H9 (cell line): ENCODE results near the gene CRPPA. TPM values are rescaled to one million over a fixed set of nuclear protein-coding genes. Genes with fewer than 3 reads are reported as not detected.

ENCODE experiments used
- DNase-seq: peaks from one replicate; pipeline ENCODE4 v3.0.0-alpha.2; 2017
- H2AFZ ChIP-seq: one replicate; pipeline ENCODE4 v1.6.1; 2013; ENCODE audit warnings: mild to moderate bottlenecking, low read length, control low read depth, moderate library complexity
- H2AK5ac ChIP-seq: 2 replicates; pipeline ENCODE4 v1.6.1; 2013; ENCODE audit warnings: low read length, control low read depth, mixed read lengths; ENCODE audit not compliant: insufficient read length
- H2BK120ac ChIP-seq: one replicate; pipeline ENCODE4 v1.6.1; 2013; ENCODE audit warnings: low read depth, mild to moderate bottlenecking, low read length, control low read depth, inconsistent platforms; ENCODE audit not compliant: poor library complexity, severe bottlenecking
- H2BK12ac ChIP-seq: 2 replicates; pipeline ENCODE4 v1.6.1; 2013; ENCODE audit warnings: low read length, control low read depth, mixed read lengths, low read depth; ENCODE audit not compliant: insufficient read length
- H2BK15ac ChIP-seq: 2 replicates; pipeline ENCODE4 v1.6.1; 2013; ENCODE audit warnings: low read depth, low read length, control low read depth
- H2BK20ac ChIP-seq: one replicate; pipeline ENCODE4 v1.6.1; 2013; ENCODE audit warnings: low read depth, mild to moderate bottlenecking, low read length, control low read depth, inconsistent platforms; ENCODE audit not compliant: poor library complexity, severe bottlenecking
- H2BK5ac ChIP-seq: 2 replicates; pipeline ENCODE4 v1.6.1; 2013; ENCODE audit warnings: low read length, control low read depth, mixed read lengths; ENCODE audit not compliant: insufficient read length
- H3K14ac ChIP-seq: 2 replicates; pipeline ENCODE4 v1.6.1; 2013; ENCODE audit warnings: low read length, control low read depth; ENCODE audit not compliant: insufficient read depth
- H3K18ac ChIP-seq: 2 replicates; pipeline ENCODE4 v1.6.1; 2013; ENCODE audit warnings: low read depth, mild to moderate bottlenecking, mixed read lengths, low read length, control low read depth; ENCODE audit not compliant: insufficient read length
- H3K23ac ChIP-seq: 2 replicates; pipeline ENCODE4 v1.6.1; 2013; ENCODE audit warnings: low read length, control low read depth, mixed read lengths, low read depth; ENCODE audit not compliant: insufficient read length
- H3K23me2 ChIP-seq: 2 replicates; pipeline ENCODE4 v1.6.1; 2013; ENCODE audit warnings: low read depth, mild to moderate bottlenecking, mixed read lengths, low read length, control low read depth; ENCODE audit not compliant: insufficient read length, poor library complexity, severe bottlenecking
- H3K27ac ChIP-seq: 2 replicates; pipeline ENCODE4 v1.5.1; 2013; ENCODE audit warnings: low read length, control low read depth, mixed read lengths, low read depth; ENCODE audit not compliant: insufficient read length
- H3K27me3 ChIP-seq: 2 replicates; pipeline ENCODE4 v1.6.1; 2013; ENCODE audit warnings: low read length, control low read depth, inconsistent platforms; ENCODE audit not compliant: insufficient read depth
- H3K4ac ChIP-seq: 2 replicates; pipeline ENCODE4 v1.6.1; 2013; ENCODE audit warnings: low read depth, mild to moderate bottlenecking, control low read depth, inconsistent platforms, low read length, moderate library complexity
- H3K4me1 ChIP-seq: 2 replicates; pipeline ENCODE4 v1.6.1; 2013; ENCODE audit warnings: low read length, control low read depth, inconsistent platforms; ENCODE audit not compliant: insufficient read depth
- H3K4me2 ChIP-seq: 2 replicates; pipeline ENCODE4 v1.6.1; 2013; ENCODE audit warnings: low read length, control low read depth, mixed read lengths; ENCODE audit not compliant: insufficient read length, insufficient read depth
- H3K56ac ChIP-seq: 2 replicates; pipeline ENCODE4 v1.6.1; 2013; ENCODE audit warnings: low read depth, mild to moderate bottlenecking, mixed read lengths, low read length, control low read depth; ENCODE audit not compliant: insufficient read length
- H3K79me1 ChIP-seq: 2 replicates; pipeline ENCODE4 v1.6.1; 2013; ENCODE audit warnings: low read depth, mild to moderate bottlenecking, moderate library complexity, low read length, control low read depth, inconsistent platforms; ENCODE audit not compliant: insufficient read depth, poor library complexity, severe bottlenecking
- H3K79me2 ChIP-seq: 2 replicates; pipeline ENCODE4 v1.6.1; 2013; ENCODE audit warnings: low read length, control low read depth, inconsistent platforms; ENCODE audit not compliant: insufficient read depth
- H3K9ac ChIP-seq: 2 replicates; pipeline ENCODE4 v1.6.1; 2013; ENCODE audit warnings: low read length, control low read depth, mixed read lengths; ENCODE audit not compliant: insufficient read length; ENCODE audit errors: extremely low read depth
- H3K9me3 ChIP-seq: one replicate; pipeline ENCODE4 v1.6.1; 2013; ENCODE audit warnings: low read depth, low read length, inconsistent platforms; ENCODE audit not compliant: control insufficient read depth
- H3T11ph ChIP-seq: one replicate; pipeline ENCODE4 v1.6.1; 2013; ENCODE audit warnings: mild to moderate bottlenecking, low read length, control low read depth, inconsistent platforms
- H4K20me1 ChIP-seq: one replicate; pipeline ENCODE4 v1.6.1; 2013; ENCODE audit not compliant: control insufficient read depth, insufficient read length, insufficient read depth
- H4K5ac ChIP-seq: 2 replicates; pipeline ENCODE4 v1.6.1; 2013; ENCODE audit warnings: low read depth, mild to moderate bottlenecking, mixed read lengths, low read length, control low read depth; ENCODE audit not compliant: insufficient read length
- H4K8ac ChIP-seq: replicated peaks from 2 replicates; pipeline ENCODE4 v1.6.1; 2013; ENCODE audit warnings: low read length, control low read depth, mixed read lengths, low read depth; ENCODE audit not compliant: insufficient read length
- H4K91ac ChIP-seq: 2 replicates; pipeline ENCODE4 v1.6.1; 2013; ENCODE audit warnings: low read depth, mild to moderate bottlenecking, moderate library complexity, mixed read lengths, low read length, control low read depth; ENCODE audit not compliant: insufficient read length
- H3K27ac Mint-ChIP-seq, 3 experiments: 2 replicates in 2 of 3; 3 replicates in 1 of 3; pipeline ENCODE4 v1.8.0; 2020 to 2021; ENCODE audit warnings: mixed read lengths in 3 of 3, mild to moderate bottlenecking in 1 of 3, moderate library complexity in 1 of 3
- H3K27me3 Mint-ChIP-seq: 2 replicates; pipeline ENCODE4 v1.8.0; 2021; ENCODE audit warnings: low read depth, mild to moderate bottlenecking, moderate library complexity, mixed read lengths
- H3K36me3 Mint-ChIP-seq, 3 experiments: 2 replicates in 2 of 3; 3 replicates in 1 of 3; pipeline ENCODE4 v1.8.0; 2020 to 2021; ENCODE audit warnings: low read depth in 3 of 3, mixed read lengths in 3 of 3; ENCODE audit not compliant: insufficient read depth in 1 of 3
- H3K4me1 Mint-ChIP-seq, 2 experiments: 2 replicates each; pipeline ENCODE4 v1.8.0; 2020; ENCODE audit warnings: mixed read lengths in 2 of 2
- H3K4me3 Mint-ChIP-seq, 2 experiments: 2 replicates in 1 of 2; 3 replicates in 1 of 2; pipeline ENCODE4 v1.8.0; 2020 to 2021; ENCODE audit warnings: mild to moderate bottlenecking in 2 of 2, mixed read lengths in 2 of 2, moderate library complexity in 1 of 2
- H3K9me3 Mint-ChIP-seq, 2 experiments: 2 replicates in 1 of 2; 3 replicates in 1 of 2; pipeline ENCODE4 v1.8.0; 2020; ENCODE audit warnings: mild to moderate bottlenecking in 2 of 2, mixed read lengths in 2 of 2, moderate library complexity in 1 of 2
- CTCF ChIP-seq: fragments of 200-600 bp; sonication (generic); conservative IDR thresholded peaks from 3 replicates; pipeline ENCODE4 v1.8.0; 2021; ENCODE audit warnings: antibody characterized with exemption, mild to moderate bottlenecking
- WGBS: extraction: QIAGEN DNeasy Blood & Tissue Kit; methylation state at CpG from one replicate; pipeline ENCODE4 v1.1.7; 2013; ENCODE audit warnings: missing lambda C conversion rate, low lambda C conversion rate, mixed read lengths; ENCODE audit not compliant: insufficient read length; ENCODE audit errors: extremely low coverage; 5-methylcytosine and 5-hydroxymethylcytosine counted together
- total RNA-seq: library from RNA; stranded (reverse); gene quantifications from 2 replicates; pipeline ENCODE4 v1.2.1, GENCODE V29; 2021

Gene CRPPA
- total RNA-seq, 1 experiment from 2014 or later: 1.9 TPM

DNA sequence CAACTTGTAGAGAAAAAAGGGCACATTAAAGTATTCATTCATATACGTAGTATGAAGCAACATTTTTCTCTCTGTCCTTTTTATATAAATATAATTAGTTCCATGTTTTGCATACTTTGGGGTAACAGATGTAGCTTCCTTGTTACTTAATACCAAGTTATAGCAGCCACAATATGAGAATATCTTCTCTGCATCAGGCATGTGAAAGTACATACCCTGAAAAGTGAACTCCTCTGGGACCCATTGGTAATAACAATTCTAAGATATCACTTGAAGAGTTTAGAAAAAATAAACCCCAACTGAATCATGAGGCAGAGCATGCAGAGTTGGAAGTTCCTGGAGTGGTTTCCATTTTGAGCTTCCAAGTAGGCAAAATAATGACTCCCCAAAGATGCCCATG, 2.4 kb upstream of the CRPPA start:
- Histone ChIP-seq H3K14ac (no peak overlapping the region), H3K4me2 (no peak overlapping the region), H2BK5ac (no peak overlapping the region), H3K79me2 (no peaks in the 10 kb centered on the region), H2BK15ac (no peak overlapping the region), H3K4ac (no peak overlapping the region), H3K9ac (no peak overlapping the region), H3K27me3 (no peaks in the 10 kb centered on the region), H3K23me2 (peaks cover 9% of the 10 kb centered on the region), H4K5ac (no peak overlapping the region), H3K18ac (no peak overlapping the region), H4K8ac (no peak overlapping the region), H4K20me1 (no peaks in the 10 kb centered on the region), H2BK12ac (no peak overlapping the region), H3K23ac (no peak overlapping the region), H2AFZ (no peak overlapping the region), H3K9me3 (no peaks in the 10 kb centered on the region), H2AK5ac (no peak overlapping the region), H3K27ac (no peak overlapping the region), H4K91ac (no peak overlapping the region), H3K56ac (no peak overlapping the region), H2BK120ac (no peak overlapping the region), H3T11ph (no peak overlapping the region), H3K4me1 (no peaks in the 10 kb centered on the region), H3K79me1 (no peaks in the 10 kb centered on the region), H2BK20ac (no peak overlapping the region)
- peaks cover 17 to 19% of the 10 kb centered on the region in 2 experiments for H3K4me1 Mint-ChIP-seq
- no CpG with 5 or more reads among the region's 1 CpG for WGBS
- no peaks in the 10 kb centered on the region for H3K36me3 Mint-ChIP-seq
- no peak overlapping the region for H3K4me3 Mint-ChIP-seq
- TF ChIP-seq CTCF: no peak
- DNase-seq: no peak
- no peak overlapping the region for H3K27ac Mint-ChIP-seq
- no peaks in the 10 kb centered on the region for H3K9me3 Mint-ChIP-seq
- H3K27me3 Mint-ChIP-seq: peaks cover 26% of the 10 kb centered on the region
